NB4 (cell line): ENCODE results near the gene TRIP4.

Experiments used
- CTCF ChIP-seq: IDR thresholded peaks from one replicate; pipeline ENCODE4 v1.5.1; 2012; ENCODE audit warnings: low read depth, low read length
- MYC ChIP-seq: IDR thresholded peaks from 2 replicates; pipeline ENCODE4 v1.6.1; 2011; ENCODE audit warnings: low read depth, low read length
- POLR2A ChIP-seq: IDR thresholded peaks from 2 replicates; pipeline ENCODE4 v1.6.1; 2011; ENCODE audit warnings: mild to moderate bottlenecking; ENCODE audit not compliant: insufficient read length; ENCODE audit errors: extremely low read depth

- no peak for TF ChIP-seq POLR2A
- no peak for TF ChIP-seq CTCF
- no peak for TF ChIP-seq MYC
Observed at GRCh38 chr15:64456634-64457108, 69.0 kb downstream of the TRIP4 start.
